OCI-LY1 (cell line): Measurements from ENCODE around the gene GALNTL6.

Experiments used
- H2AFZ ChIP-seq: fragments of 200-600 bp; sonication (generic), shearing (Covaris generic); 2 replicates; pipeline ENCODE4 v1.6.0; 2014; ENCODE audit warnings: antibody characterized with exemption, mild to moderate bottlenecking, low read length
- H3F3A ChIP-seq: fragments of 200-600 bp; sonication (generic), shearing (Covaris generic); 2 replicates; pipeline ENCODE4 v1.6.0; 2014; ENCODE audit warnings: mild to moderate bottlenecking, antibody characterized with exemption, low read length, moderate library complexity; ENCODE audit not compliant: insufficient read depth
- H3K27ac ChIP-seq: fragments of 200-600 bp; sonication (generic); 2 replicates; pipeline ENCODE4 v1.5.1; 2014; ENCODE audit warnings: low read length, mixed run types, mild to moderate bottlenecking, low read depth; ENCODE audit not compliant: poor library complexity, severe bottlenecking
- H3K27me3 ChIP-seq: fragments of 200-600 bp; sonication (generic); 2 replicates; pipeline ENCODE4 v1.6.0; 2014; ENCODE audit warnings: antibody characterized with exemption, mild to moderate bottlenecking, low read length, moderate library complexity; ENCODE audit not compliant: insufficient read depth
- H3K36me3 ChIP-seq: fragments of 200-600 bp; sonication (generic); 2 replicates; pipeline ENCODE4 v1.6.1; 2014; ENCODE audit warnings: mild to moderate bottlenecking, antibody characterized with exemption, low read length, moderate library complexity, mixed read lengths; ENCODE audit not compliant: insufficient read depth
- H3K4me1 ChIP-seq: fragments of 200-600 bp; sonication (generic); 2 replicates; pipeline ENCODE4 v1.5.1; 2014; ENCODE audit warnings: mild to moderate bottlenecking, low read length, moderate library complexity; ENCODE audit not compliant: insufficient read depth, severe bottlenecking
- H3K4me2 ChIP-seq: fragments of 200-600 bp; sonication (generic), shearing (Covaris generic); 2 replicates; pipeline ENCODE4 v1.6.1; 2014; ENCODE audit warnings: low read length
- H3K4me3 ChIP-seq: fragments of 200-600 bp; sonication (generic); 2 replicates; pipeline ENCODE4 v1.5.1; 2014; ENCODE audit warnings: low read length, low read depth, mild to moderate bottlenecking, mixed read lengths; ENCODE audit not compliant: poor library complexity, severe bottlenecking
- H3K79me2 ChIP-seq: fragments of 200-600 bp; shearing (Covaris generic); 2 replicates; pipeline ENCODE4 v1.6.1; 2016; ENCODE audit warnings: mixed run types, low read length, mixed read lengths; ENCODE audit not compliant: insufficient read depth
- H3K9ac ChIP-seq: fragments of 200-600 bp; sonication (generic), shearing (Covaris generic); 2 replicates; pipeline ENCODE4 v1.6.1; 2014; ENCODE audit warnings: mild to moderate bottlenecking, low read length, mixed read lengths
- H3K9me2 ChIP-seq: fragments of 200-600 bp; sonication (generic), shearing (Covaris generic); 2 replicates; pipeline ENCODE4 v1.6.1; 2014; ENCODE audit warnings: low read depth, mild to moderate bottlenecking, low read length, mixed read lengths
- H3K9me3 ChIP-seq: fragments of 200-600 bp; shearing (Covaris generic); 2 replicates; pipeline ENCODE4 v1.6.1; 2014; ENCODE audit warnings: low read length, mixed read lengths
- H4K20me1 ChIP-seq: fragments of 200-600 bp; sonication (generic), shearing (Covaris generic); 2 replicates; pipeline ENCODE4 v1.6.0; 2016; ENCODE audit warnings: mild to moderate bottlenecking, low read length; ENCODE audit not compliant: insufficient read depth
- CTCF ChIP-seq: fragments of 200-600 bp; sonication (generic), shearing (Covaris generic); IDR thresholded peaks from 2 replicates; pipeline ENCODE4 v1.5.1; 2017; ENCODE audit warnings: mild to moderate bottlenecking, antibody characterized with exemption, low read length, moderate library complexity, mixed read lengths
- EZH2 ChIP-seq: fragments of 200-600 bp; sonication (generic), shearing (Covaris generic); IDR thresholded peaks from 2 replicates; pipeline ENCODE4 v1.8.0; 2017; ENCODE audit warnings: borderline replicate concordance, mixed run types, mild to moderate bottlenecking, antibody characterized with exemption, low read length, moderate library complexity, mixed read lengths

Gene GALNTL6

DNA sequence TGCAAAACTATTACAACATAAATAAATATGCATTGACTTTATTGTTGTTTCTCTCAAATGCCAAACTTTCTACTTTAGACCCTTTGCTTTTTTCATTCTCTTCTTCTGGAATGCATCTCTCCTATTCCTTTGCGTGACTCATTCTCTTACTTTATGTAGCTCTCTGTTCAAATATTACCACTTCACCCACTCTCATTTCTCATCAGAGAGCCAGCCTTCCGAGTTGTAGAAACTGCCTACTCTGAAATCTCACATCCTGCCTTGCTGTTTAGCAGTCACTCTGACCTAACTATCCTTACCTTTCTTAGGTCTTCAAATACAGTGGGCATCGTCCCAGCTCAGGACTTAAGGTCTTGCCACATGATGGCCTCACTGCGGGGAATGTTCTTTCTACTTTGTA, 143.5 kb downstream of the GALNTL6 start:
- Histone ChIP-seq H3K4me1 (no peaks in the 10 kb centered on the region), H3K9me3 (no peaks in the 10 kb centered on the region), H3K79me2 (no peaks in the 10 kb centered on the region), H3F3A (no peaks in the 10 kb centered on the region), H2AFZ (no peak overlapping the region), H3K27me3 (no peaks in the 10 kb centered on the region), H3K27ac (no peak overlapping the region), H4K20me1 (no peaks in the 10 kb centered on the region), H3K36me3 (no peaks in the 10 kb centered on the region), H3K4me2 (no peak overlapping the region), H3K9me2 (no peaks in the 10 kb centered on the region), H3K4me3 (no peak overlapping the region), H3K9ac (no peak overlapping the region)
- TF ChIP-seq EZH2 = no peak
- no peak for TF ChIP-seq CTCF

DNA sequence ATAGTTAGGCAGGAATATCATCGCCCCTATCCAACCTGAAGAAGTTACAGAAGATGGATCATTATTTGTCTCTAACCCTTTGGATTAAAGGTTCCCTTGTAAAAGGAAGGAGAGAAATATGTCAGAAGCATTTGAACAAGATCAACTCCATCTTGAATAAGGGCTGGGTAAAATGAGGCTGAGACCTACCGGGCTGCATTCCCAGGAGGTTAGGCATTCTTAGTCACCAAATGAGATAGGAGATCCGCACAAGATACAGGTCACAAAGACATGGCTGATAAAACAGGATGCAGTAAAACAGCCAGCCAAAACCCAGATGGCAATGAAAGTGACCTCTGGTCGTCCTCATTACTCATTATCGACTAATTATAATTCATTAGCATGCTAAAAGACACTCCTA, 148.9 kb downstream of the GALNTL6 start:
- H3K79me2 ChIP-seq = no peaks in the 10 kb centered on the region
- no peak overlapping the region for H3K27ac ChIP-seq
- H3F3A ChIP-seq = no peaks in the 10 kb centered on the region
- no peaks in the 10 kb centered on the region for H4K20me1 ChIP-seq
- no peaks in the 10 kb centered on the region for H3K4me1 ChIP-seq
- H3K9me2 ChIP-seq = no peaks in the 10 kb centered on the region
- no peaks in the 10 kb centered on the region for H3K36me3 ChIP-seq
- H3K9me3 ChIP-seq = no peaks in the 10 kb centered on the region
- no peaks in the 10 kb centered on the region for H3K27me3 ChIP-seq
- H2AFZ ChIP-seq = no peak overlapping the region
- TF ChIP-seq EZH2 = no peak
- no peak for TF ChIP-seq CTCF
- no peak overlapping the region for H3K4me2 ChIP-seq
- H3K4me3 ChIP-seq = no peak overlapping the region
- no peak overlapping the region for H3K9ac ChIP-seq

DNA sequence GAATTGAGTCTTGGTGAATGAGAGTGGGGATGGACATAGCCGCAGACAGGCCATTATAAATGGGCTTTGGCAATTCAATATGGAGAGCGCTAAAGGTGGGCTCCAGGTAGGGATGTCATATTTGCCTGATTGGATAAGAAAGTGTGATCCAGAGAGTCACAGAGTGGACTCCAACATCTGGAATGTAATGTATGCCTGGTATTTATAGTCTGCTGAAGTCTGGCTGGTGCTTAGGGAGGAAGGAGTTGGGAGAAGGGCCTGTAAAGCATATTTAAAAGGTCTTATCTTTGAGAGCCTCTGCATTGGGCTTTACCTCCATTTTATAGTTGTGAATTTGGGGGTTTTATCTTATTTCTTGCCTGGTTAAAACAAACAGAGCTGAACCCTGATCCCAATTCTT, 153.2 kb downstream of the GALNTL6 start:
- Histone ChIP-seq H3K9me2 (no peaks in the 10 kb centered on the region), H3K27ac (no peak overlapping the region), H2AFZ (no peak overlapping the region), H3K27me3 (no peaks in the 10 kb centered on the region), H3K79me2 (no peaks in the 10 kb centered on the region), H3F3A (no peaks in the 10 kb centered on the region), H3K4me2 (no peak overlapping the region), H3K36me3 (no peaks in the 10 kb centered on the region), H3K9me3 (no peaks in the 10 kb centered on the region), H4K20me1 (no peaks in the 10 kb centered on the region), H3K9ac (no peak overlapping the region), H3K4me1 (no peaks in the 10 kb centered on the region), H3K4me3 (no peak overlapping the region)
- TF ChIP-seq CTCF (no peak), EZH2 (no peak)
